HG03159 (cell line): ENCODE measurements around the gene MFAP1.
A peak's percentile ranks its signal among the peaks of the same experiment; 100 is the strongest.

Experiments
- ATAC-seq: cut with Tn5 transposase; IDR thresholded peaks from one replicate; pipeline ENCODE4 v1.9.1; 2021; ENCODE audit warnings: mild to moderate bottlenecking, moderate library complexity; ENCODE audit not compliant: unreplicated experiment

The MFAP1 gene

GRCh38 chr15:43777267-43777914 is 47.1 kb downstream of the MFAP1 start:
- ATAC-seq: peak; percentile 53

GRCh38 chr15:43776718-43777266 is 47.7 kb downstream of the MFAP1 start, which contains the start of gene ELL3:
ELL3 (minus strand) TSS chr15:43776966; CDS start chr15:43776901, 65 bp downstream.
- peak; percentile 37 for ATAC-seq

- ATAC-seq: peak; percentile 56
These were observed 48.3 kb downstream of the MFAP1 start for GRCh38 chr15:43776101-43776717.

GRCh38 chr15:43775411-43775965 is 49.0 kb downstream of the MFAP1 start:
- no peak for ATAC-seq

GRCh38 chr15:43774062-43774461 is 50.4 kb downstream of the MFAP1 start:
- no peak for ATAC-seq

- no peak for ATAC-seq
These were observed 51.9 kb downstream of the MFAP1 start for GRCh38 chr15:43772624-43773023.

GRCh38 chr15:43771816-43772215 is 52.7 kb downstream of the MFAP1 start:
- ATAC-seq: no peak

- no peak for ATAC-seq
These were observed 54.8 kb downstream of the MFAP1 start for GRCh38 chr15:43769584-43770228.

GRCh38 chr15:43763819-43764446 is 60.6 kb downstream of the MFAP1 start:
- no peak for ATAC-seq

GRCh38 chr15:43762824-43763223 is 61.7 kb downstream of the MFAP1 start:
- ATAC-seq: no peak
